SK-N-SH treated with all-trans-retinoic acid at 6 μM for 48 hours (cell line): ENCODE data around the gene ABCA13.

Experiments used
- ATAC-seq: fragments of 200-7000 bp; cut with Tn5 transposase; 3 replicates; pipeline ENCODE4 v1.9.1; 2020; ENCODE audit warnings: mild to moderate bottlenecking, moderate library complexity
- BACH2 ChIP-seq: fragments of 250-450 bp; sonication (Bioruptor Pico); IDR thresholded peaks from 2 replicates; pipeline ENCODE4 v1.9.0; 2021; ENCODE audit warnings: mild to moderate bottlenecking, borderline replicate concordance
- CSDC2 ChIP-seq: fragments of 250-450 bp; sonication (Bioruptor Pico); IDR thresholded peaks from 2 replicates; pipeline ENCODE4 v1.5.0; 2020; ENCODE audit warnings: mild to moderate bottlenecking, moderate library complexity
- ESRRG ChIP-seq: fragments of 250-450 bp; sonication (Bioruptor Pico); IDR thresholded peaks from 2 replicates; pipeline ENCODE4 v1.6.1; 2021; ENCODE audit warnings: mild to moderate bottlenecking
- GLIS3 ChIP-seq: fragments of 250-450 bp; sonication (Bioruptor Pico); IDR thresholded peaks from 2 replicates; pipeline ENCODE4 v1.5.0; 2020; ENCODE audit warnings: mild to moderate bottlenecking, moderate library complexity
- ISL1 ChIP-seq: fragments of 250-450 bp; sonication (Bioruptor Pico); IDR thresholded peaks from 2 replicates; pipeline ENCODE4 v2.1.2; 2022; ENCODE audit warnings: mild to moderate bottlenecking, moderate library complexity
- OSR1 ChIP-seq: fragments of 250-450 bp; sonication (Bioruptor Pico); IDR thresholded peaks from 2 replicates; pipeline ENCODE4 v1.8.0; 2022; ENCODE audit warnings: moderate library complexity, mild to moderate bottlenecking, inconsistent platforms
- PPARA ChIP-seq: fragments of 250-450 bp; sonication (Bioruptor Pico); IDR thresholded peaks from 2 replicates; pipeline ENCODE4 v1.5.0; 2020; ENCODE audit warnings: mild to moderate bottlenecking, borderline replicate concordance
- RARB ChIP-seq: fragments of 250-450 bp; sonication (Bioruptor Pico); IDR thresholded peaks from 2 replicates; pipeline ENCODE4 v1.8.0; 2021; ENCODE audit warnings: mild to moderate bottlenecking, moderate library complexity
- SNAI2 ChIP-seq: fragments of 250-450 bp; sonication (Bioruptor Pico); IDR thresholded peaks from 2 replicates; pipeline ENCODE4 v1.5.0; 2020; ENCODE audit warnings: mild to moderate bottlenecking, moderate library complexity
- TCF4 ChIP-seq: fragments of 250-450 bp; sonication (Bioruptor Pico); IDR thresholded peaks from 2 replicates; pipeline ENCODE4 v1.8.0; 2021; ENCODE audit warnings: mild to moderate bottlenecking, moderate library complexity, borderline replicate concordance
- TOX ChIP-seq: fragments of 250-450 bp; sonication (Bioruptor Pico); IDR thresholded peaks from 2 replicates; pipeline ENCODE4 v1.8.0; 2021; ENCODE audit warnings: mild to moderate bottlenecking, moderate library complexity, borderline replicate concordance
- ZC3H10 ChIP-seq: fragments of 250-450 bp; sonication (Bioruptor Pico); IDR thresholded peaks from 2 replicates; pipeline ENCODE4 v1.5.1; 2021; ENCODE audit warnings: mild to moderate bottlenecking, moderate library complexity
- ZFP3 ChIP-seq: fragments of 250-450 bp; sonication (Bioruptor Pico); IDR thresholded peaks from 2 replicates; pipeline ENCODE4 v1.5.0; 2020; ENCODE audit warnings: mild to moderate bottlenecking, moderate library complexity
- ZFP30 ChIP-seq: fragments of 450-650 bp; formaldehyde crosslinking; IDR thresholded peaks from 2 replicates; pipeline ENCODE4 v1.5.0; 2022; ENCODE audit warnings: mild to moderate bottlenecking, moderate library complexity
- ZNF565 ChIP-seq: fragments of 450-650 bp; formaldehyde crosslinking; conservative IDR thresholded peaks from 2 replicates; pipeline ENCODE4 v1.5.0; 2020; ENCODE audit warnings: low read depth, mild to moderate bottlenecking, moderate library complexity
- ZNF70 ChIP-seq: fragments of 450-650 bp; formaldehyde crosslinking; IDR thresholded peaks from 2 replicates; pipeline ENCODE4 v1.5.0; 2020; ENCODE audit warnings: mild to moderate bottlenecking, moderate library complexity
- ZNF8 ChIP-seq: fragments of 450-650 bp; formaldehyde crosslinking; IDR thresholded peaks from 2 replicates; pipeline ENCODE4 v1.5.0; 2020; ENCODE audit warnings: mild to moderate bottlenecking, moderate library complexity
- TF ChIP-seq, protein P1 (sequence below): fragments of 250-450 bp; sonication (Bioruptor Pico); IDR thresholded peaks from 2 replicates; pipeline ENCODE4 v1.5.1; 2020; ENCODE audit warnings: low read depth, mild to moderate bottlenecking, moderate library complexity
- TF ChIP-seq, protein P2 (sequence below): fragments of 250-450 bp; sonication (Bioruptor Pico); IDR thresholded peaks from 2 replicates; pipeline ENCODE4 v1.5.1; 2021; ENCODE audit warnings: mild to moderate bottlenecking, moderate library complexity
- TF ChIP-seq, protein P3 (sequence below): fragments of 250-450 bp; sonication (Bioruptor Pico); IDR thresholded peaks from 2 replicates; pipeline ENCODE4 v1.8.0; 2021; ENCODE audit warnings: low read depth, mild to moderate bottlenecking, moderate library complexity, borderline replicate concordance
- TF ChIP-seq, protein P4 (sequence below): fragments of 250-450 bp; sonication (Bioruptor Pico); IDR thresholded peaks from 2 replicates; pipeline ENCODE4 v1.8.0; 2020; ENCODE audit warnings: mild to moderate bottlenecking, moderate library complexity, borderline replicate concordance

The ABCA13 gene

DNA sequence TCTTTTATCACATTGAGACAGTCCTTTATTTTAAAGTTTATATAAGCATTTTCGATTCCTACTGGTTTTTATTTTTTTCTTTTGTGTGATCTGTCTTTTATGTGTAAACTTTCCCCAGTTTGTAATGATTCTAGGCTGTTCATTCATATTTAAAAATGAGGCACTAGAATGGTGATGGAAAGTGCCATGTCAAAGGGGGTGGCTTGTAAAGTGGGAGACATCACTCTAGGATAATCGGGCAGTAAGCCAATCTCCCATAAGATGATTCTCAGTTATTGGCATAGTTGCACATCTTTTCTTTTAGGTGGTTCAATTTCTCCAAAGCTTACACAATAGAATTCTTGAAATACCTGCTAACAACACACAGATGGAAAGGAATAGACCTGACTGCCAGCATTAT, 90.4 kb downstream of the ABCA13 start (continued):
- TF ChIP-seq TCF4, result no peak
- no peak for TF ChIP-seq ISL1 (CRISPR knock-in tag)
- TF ChIP-seq SNAI2 (CRISPR knock-in tag), result no peak
- TF ChIP-seq RARB (CRISPR knock-in tag), result no peak
- TF ChIP-seq ZNF565 (CRISPR knock-in tag), result no peak
- TF ChIP-seq, all 23 proteins: peak for 0

DNA sequence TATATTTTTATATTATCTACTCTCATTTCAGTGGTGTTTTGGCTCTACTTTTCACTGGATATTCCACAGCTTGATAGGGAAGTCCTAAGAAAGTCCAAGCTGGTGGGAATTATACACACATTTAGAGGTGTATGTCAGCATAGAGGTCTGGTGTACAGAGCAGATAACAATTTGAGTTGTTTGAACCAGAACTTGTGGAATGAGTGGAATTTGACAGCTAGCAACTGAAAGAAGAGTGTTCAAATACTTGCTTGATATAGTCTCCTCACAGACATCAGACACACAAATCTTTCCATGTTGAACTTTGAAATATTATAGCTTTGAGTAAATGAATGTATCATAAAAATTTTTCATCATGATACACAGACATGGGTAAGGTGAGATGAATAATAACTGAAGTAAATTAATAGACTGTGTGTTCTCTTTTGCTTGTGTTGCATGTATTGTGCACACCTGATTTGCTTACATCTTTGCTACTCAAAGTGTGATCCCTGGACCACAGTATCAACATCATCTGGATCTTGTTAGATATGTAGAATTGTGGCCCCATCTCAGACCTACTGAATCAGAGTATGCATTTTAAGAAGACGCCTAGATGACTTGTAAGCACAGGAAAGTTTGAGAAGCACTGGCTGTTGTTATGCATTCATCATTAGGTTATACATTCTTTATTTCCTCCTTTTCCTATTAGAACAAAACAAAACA, 91.5 kb downstream of the ABCA13 start:
- TF ChIP-seq BACH2 (no peak), CSDC2 (CRISPR knock-in tag) (no peak)
- ATAC-seq, result no peak

DNA sequence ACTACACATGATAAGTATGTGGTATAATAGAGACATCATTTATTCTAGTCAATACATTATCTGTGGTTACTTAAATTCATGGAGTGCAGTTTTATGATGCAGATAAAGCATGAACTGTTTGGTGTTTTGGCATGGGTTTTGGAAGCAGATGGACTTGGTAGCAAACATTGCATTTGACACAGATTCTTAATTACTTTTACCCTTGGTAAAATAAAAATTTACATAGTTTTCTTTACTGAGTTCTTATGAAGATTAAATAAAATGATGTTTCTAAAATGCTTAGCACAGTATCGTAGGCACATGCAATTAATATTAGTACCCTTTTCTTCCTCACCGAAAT, 92.0 kb downstream of the ABCA13 start:
- no peak for ATAC-seq
- TF ChIP-seq ZNF70 (CRISPR knock-in tag) (no peak), SNAI2 (CRISPR knock-in tag) (no peak), ZC3H10 (CRISPR knock-in tag) (no peak), TCF4 (no peak), ZFP30 (no peak), ESRRG (CRISPR knock-in tag) (no peak), ISL1 (CRISPR knock-in tag) (no peak), BACH2 (no peak), ZNF8 (CRISPR knock-in tag) (no peak), ZNF565 (CRISPR knock-in tag) (no peak), OSR1 (no peak)
- TF ChIP-seq, protein P1, sequence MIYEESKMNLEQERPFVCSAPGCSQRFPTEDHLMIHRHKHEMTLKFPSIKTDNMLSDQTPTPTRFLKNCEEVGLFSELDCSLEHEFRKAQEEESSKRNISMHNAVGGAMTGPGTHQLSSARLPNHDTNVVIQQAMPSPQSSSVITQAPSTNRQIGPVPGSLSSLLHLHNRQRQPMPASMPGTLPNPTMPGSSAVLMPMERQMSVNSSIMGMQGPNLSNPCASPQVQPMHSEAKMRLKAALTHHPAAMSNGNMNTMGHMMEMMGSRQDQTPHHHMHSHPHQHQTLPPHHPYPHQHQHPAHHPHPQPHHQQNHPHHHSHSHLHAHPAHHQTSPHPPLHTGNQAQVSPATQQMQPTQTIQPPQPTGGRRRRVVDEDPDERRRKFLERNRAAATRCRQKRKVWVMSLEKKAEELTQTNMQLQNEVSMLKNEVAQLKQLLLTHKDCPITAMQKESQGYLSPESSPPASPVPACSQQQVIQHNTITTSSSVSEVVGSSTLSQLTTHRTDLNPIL (CRISPR knock-in tag), result no peak
- TF ChIP-seq, protein P2, sequence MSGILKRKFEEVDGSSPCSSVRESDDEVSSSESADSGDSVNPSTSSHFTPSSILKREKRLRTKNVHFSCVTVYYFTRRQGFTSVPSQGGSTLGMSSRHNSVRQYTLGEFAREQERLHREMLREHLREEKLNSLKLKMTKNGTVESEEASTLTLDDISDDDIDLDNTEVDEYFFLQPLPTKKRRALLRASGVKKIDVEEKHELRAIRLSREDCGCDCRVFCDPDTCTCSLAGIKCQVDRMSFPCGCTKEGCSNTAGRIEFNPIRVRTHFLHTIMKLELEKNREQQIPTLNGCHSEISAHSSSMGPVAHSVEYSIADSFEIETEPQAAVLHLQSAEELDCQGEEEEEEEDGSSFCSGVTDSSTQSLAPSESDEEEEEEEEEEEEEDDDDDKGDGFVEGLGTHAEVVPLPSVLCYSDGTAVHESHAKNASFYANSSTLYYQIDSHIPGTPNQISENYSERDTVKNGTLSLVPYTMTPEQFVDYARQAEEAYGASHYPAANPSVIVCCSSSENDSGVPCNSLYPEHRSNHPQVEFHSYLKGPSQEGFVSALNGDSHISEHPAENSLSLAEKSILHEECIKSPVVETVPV, result no peak

DNA sequence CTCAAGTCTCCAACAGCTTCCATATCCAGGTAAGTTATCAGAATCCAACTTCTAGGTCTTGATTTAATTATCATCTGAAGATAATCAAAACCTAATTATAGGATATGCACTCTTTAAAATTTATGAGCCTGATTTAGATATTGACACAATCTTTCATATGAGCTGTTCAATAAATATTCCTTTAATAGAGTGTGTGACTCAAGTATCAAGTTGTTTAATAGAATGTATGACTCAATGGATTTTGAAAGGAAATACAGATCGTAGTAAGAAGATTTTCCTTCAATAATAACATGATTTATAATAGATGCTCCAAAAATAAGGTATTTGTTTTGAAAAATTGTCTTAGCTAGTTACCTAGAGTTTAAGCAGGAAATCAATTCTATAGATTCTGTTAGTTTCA, 97.8 kb downstream of the ABCA13 start:
- ATAC-seq, result no peak
- TF ChIP-seq ZC3H10 (CRISPR knock-in tag), result no peak
- no peak for TF ChIP-seq TOX
- no peak for TF ChIP-seq RARB (CRISPR knock-in tag)
- TF ChIP-seq BACH2, result no peak
- TF ChIP-seq PPARA (CRISPR knock-in tag), result no peak
- no peak for TF ChIP-seq GLIS3 (CRISPR knock-in tag)
- no peak for TF ChIP-seq ESRRG (CRISPR knock-in tag)
- no peak for TF ChIP-seq ZNF8 (CRISPR knock-in tag)
- TF ChIP-seq, protein P1 (CRISPR knock-in tag), result no peak
- TF ChIP-seq ISL1 (CRISPR knock-in tag), result no peak
- TF ChIP-seq ZFP3, result no peak
- TF ChIP-seq TCF4, result no peak
- TF ChIP-seq, protein P3, sequence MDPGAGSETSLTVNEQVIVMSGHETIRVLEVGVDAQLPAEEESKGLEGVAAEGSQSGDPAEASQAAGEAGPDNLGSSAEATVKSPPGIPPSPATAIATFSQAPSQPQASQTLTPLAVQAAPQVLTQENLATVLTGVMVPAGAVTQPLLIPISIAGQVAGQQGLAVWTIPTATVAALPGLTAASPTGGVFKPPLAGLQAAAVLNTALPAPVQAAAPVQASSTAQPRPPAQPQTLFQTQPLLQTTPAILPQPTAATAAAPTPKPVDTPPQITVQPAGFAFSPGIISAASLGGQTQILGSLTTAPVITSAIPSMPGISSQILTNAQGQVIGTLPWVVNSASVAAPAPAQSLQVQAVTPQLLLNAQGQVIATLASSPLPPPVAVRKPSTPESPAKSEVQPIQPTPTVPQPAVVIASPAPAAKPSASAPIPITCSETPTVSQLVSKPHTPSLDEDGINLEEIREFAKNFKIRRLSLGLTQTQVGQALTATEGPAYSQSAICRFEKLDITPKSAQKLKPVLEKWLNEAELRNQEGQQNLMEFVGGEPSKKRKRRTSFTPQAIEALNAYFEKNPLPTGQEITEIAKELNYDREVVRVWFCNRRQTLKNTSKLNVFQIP (CRISPR knock-in tag), result no peak
- TF ChIP-seq, protein P4, sequence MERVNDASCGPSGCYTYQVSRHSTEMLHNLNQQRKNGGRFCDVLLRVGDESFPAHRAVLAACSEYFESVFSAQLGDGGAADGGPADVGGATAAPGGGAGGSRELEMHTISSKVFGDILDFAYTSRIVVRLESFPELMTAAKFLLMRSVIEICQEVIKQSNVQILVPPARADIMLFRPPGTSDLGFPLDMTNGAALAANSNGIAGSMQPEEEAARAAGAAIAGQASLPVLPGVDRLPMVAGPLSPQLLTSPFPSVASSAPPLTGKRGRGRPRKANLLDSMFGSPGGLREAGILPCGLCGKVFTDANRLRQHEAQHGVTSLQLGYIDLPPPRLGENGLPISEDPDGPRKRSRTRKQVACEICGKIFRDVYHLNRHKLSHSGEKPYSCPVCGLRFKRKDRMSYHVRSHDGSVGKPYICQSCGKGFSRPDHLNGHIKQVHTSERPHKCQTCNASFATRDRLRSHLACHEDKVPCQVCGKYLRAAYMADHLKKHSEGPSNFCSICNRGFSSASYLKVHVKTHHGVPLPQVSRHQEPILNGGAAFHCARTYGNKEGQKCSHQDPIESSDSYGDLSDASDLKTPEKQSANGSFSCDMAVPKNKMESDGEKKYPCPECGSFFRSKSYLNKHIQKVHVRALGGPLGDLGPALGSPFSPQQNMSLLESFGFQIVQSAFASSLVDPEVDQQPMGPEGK (CRISPR knock-in tag), result no peak
